ENCODE measurements around the gene AMMECR1L.

DNA sequence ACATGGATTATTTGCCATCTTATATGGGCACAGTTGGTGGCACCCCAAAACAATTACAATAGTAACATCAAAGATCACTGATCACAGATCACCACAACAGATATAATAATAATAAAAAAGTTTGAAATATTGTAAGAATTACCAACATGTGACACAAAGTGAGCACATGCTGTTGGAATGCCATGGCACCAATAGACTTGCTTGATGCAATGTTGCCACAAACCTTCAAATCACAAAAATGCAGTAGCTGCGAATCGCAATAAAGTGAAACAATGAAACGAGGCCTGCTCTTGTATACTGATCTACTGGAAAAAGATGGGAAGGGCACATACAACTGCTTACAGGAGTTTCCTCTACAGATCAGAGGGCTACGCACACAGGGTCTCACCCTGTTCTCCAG lies 32.2 kb upstream of the AMMECR1L start:
- TF ChIP-seq, protein P1, sequence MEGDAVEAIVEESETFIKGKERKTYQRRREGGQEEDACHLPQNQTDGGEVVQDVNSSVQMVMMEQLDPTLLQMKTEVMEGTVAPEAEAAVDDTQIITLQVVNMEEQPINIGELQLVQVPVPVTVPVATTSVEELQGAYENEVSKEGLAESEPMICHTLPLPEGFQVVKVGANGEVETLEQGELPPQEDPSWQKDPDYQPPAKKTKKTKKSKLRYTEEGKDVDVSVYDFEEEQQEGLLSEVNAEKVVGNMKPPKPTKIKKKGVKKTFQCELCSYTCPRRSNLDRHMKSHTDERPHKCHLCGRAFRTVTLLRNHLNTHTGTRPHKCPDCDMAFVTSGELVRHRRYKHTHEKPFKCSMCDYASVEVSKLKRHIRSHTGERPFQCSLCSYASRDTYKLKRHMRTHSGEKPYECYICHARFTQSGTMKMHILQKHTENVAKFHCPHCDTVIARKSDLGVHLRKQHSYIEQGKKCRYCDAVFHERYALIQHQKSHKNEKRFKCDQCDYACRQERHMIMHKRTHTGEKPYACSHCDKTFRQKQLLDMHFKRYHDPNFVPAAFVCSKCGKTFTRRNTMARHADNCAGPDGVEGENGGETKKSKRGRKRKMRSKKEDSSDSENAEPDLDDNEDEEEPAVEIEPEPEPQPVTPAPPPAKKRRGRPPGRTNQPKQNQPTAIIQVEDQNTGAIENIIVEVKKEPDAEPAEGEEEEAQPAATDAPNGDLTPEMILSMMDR (IDR thresholded peaks at IDR 0.05), result no peak
- no peak for TF ChIP-seq RAD21 (conservative IDR thresholded peaks at IDR 0.05 in 1 of 2, IDR thresholded peaks at IDR 0.05 in 1 of 2)
- TF ChIP-seq POLR2A (IDR thresholded peaks at IDR 0.05; ENCODE audit: low read length), result no peak
- TF ChIP-seq HEYL (CRISPR knock-in tag; IDR thresholded peaks at IDR 0.05), result no peak
- TF ChIP-seq RARB (CRISPR knock-in tag; IDR thresholded peaks at IDR 0.05), result no peak
- TF ChIP-seq CEBPB (IDR thresholded peaks at IDR 0.05), result no peak
- no peak for TF ChIP-seq SREBF2 (IDR thresholded peaks at IDR 0.05)
- TF ChIP-seq BHLHE40 (IDR thresholded peaks at IDR 0.05; ENCODE audit: low read depth, low read length), result no peak
- TF ChIP-seq SMC3 (IDR thresholded peaks at IDR 0.05), result no peak
- TF ChIP-seq, protein P2, sequence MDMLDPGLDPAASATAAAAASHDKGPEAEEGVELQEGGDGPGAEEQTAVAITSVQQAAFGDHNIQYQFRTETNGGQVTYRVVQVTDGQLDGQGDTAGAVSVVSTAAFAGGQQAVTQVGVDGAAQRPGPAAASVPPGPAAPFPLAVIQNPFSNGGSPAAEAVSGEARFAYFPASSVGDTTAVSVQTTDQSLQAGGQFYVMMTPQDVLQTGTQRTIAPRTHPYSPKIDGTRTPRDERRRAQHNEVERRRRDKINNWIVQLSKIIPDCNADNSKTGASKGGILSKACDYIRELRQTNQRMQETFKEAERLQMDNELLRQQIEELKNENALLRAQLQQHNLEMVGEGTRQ (IDR thresholded peaks at IDR 0.05), result no peak
- TF ChIP-seq, protein P3, sequence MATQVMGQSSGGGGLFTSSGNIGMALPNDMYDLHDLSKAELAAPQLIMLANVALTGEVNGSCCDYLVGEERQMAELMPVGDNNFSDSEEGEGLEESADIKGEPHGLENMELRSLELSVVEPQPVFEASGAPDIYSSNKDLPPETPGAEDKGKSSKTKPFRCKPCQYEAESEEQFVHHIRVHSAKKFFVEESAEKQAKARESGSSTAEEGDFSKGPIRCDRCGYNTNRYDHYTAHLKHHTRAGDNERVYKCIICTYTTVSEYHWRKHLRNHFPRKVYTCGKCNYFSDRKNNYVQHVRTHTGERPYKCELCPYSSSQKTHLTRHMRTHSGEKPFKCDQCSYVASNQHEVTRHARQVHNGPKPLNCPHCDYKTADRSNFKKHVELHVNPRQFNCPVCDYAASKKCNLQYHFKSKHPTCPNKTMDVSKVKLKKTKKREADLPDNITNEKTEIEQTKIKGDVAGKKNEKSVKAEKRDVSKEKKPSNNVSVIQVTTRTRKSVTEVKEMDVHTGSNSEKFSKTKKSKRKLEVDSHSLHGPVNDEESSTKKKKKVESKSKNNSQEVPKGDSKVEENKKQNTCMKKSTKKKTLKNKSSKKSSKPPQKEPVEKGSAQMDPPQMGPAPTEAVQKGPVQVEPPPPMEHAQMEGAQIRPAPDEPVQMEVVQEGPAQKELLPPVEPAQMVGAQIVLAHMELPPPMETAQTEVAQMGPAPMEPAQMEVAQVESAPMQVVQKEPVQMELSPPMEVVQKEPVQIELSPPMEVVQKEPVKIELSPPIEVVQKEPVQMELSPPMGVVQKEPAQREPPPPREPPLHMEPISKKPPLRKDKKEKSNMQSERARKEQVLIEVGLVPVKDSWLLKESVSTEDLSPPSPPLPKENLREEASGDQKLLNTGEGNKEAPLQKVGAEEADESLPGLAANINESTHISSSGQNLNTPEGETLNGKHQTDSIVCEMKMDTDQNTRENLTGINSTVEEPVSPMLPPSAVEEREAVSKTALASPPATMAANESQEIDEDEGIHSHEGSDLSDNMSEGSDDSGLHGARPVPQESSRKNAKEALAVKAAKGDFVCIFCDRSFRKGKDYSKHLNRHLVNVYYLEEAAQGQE (IDR thresholded peaks at IDR 0.05), result no peak
